Astrocyte (in vitro differentiated cells and primary cell): ENCODE results near the gene PDE9A. TPM values are rescaled to one million over a fixed set of nuclear protein-coding genes. Genes with fewer than 3 reads are reported as not detected.
"Not testable (repeated sequence)": the region's sequence is repeated elsewhere in the genome, so short reads cannot be mapped to it uniquely, and the experiment has no call there.

ENCODE experiments used
- DNase-seq: peaks from one replicate; pipeline ENCODE4 v3.0.0-alpha.2; 2010; ENCODE audit warnings: low read depth
- FAIRE-seq: peaks from 2 replicates; lab custom pipeline; 2011; peaks lifted over from hg19 to GRCh38; lab: Jason Lieb, UNC
- H2AFZ ChIP-seq: 2 replicates; pipeline ENCODE4 v1.6.0; 2012; ENCODE audit warnings: low read depth, low read length, inconsistent platforms
- H3K27ac ChIP-seq: 2 replicates; pipeline ENCODE4 v1.5.1; 2011; ENCODE audit warnings: low read depth, low read length, inconsistent platforms
- H3K27me3 ChIP-seq: 2 replicates; pipeline ENCODE4 v1.6.0; 2011; ENCODE audit warnings: low read length, inconsistent platforms; ENCODE audit not compliant: insufficient read depth
- H3K36me3 ChIP-seq: 2 replicates; pipeline ENCODE4 v1.5.1; 2011; ENCODE audit warnings: low read length, inconsistent platforms; ENCODE audit not compliant: insufficient read depth
- H3K4me1 ChIP-seq: 2 replicates; pipeline ENCODE4 v1.5.1; 2011; ENCODE audit warnings: low read length, inconsistent platforms; ENCODE audit not compliant: insufficient read depth
- H3K4me2 ChIP-seq: 2 replicates; pipeline ENCODE4 v1.6.0; 2012; ENCODE audit warnings: low read length, inconsistent platforms
- H3K4me3 ChIP-seq: 2 replicates; pipeline ENCODE4 v1.5.1; 2011; ENCODE audit warnings: low read depth, mild to moderate bottlenecking, low read length, inconsistent platforms; ENCODE audit not compliant: insufficient read depth
- H3K79me2 ChIP-seq: 2 replicates; pipeline ENCODE4 v1.6.0; 2012; ENCODE audit warnings: mild to moderate bottlenecking, low read length, inconsistent platforms; ENCODE audit not compliant: insufficient read depth
- H3K9ac ChIP-seq: 2 replicates; pipeline ENCODE4 v1.6.0; 2012; ENCODE audit warnings: mild to moderate bottlenecking, low read length, inconsistent platforms
- H3K9me3 ChIP-seq: 2 replicates; pipeline ENCODE4 v1.5.1; 2012; ENCODE audit warnings: low read depth, mild to moderate bottlenecking, low read length, inconsistent platforms; ENCODE audit not compliant: insufficient read depth
- H4K20me1 ChIP-seq: 2 replicates; pipeline ENCODE4 v1.6.0; 2012; ENCODE audit warnings: low read length, inconsistent platforms; ENCODE audit not compliant: insufficient read depth
- H3K27ac Mint-ChIP-seq: one replicate; pipeline ENCODE4 v1.8.0; 2021; ENCODE audit warnings: mild to moderate bottlenecking, mixed read lengths; ENCODE audit not compliant: unreplicated experiment
- H3K27me3 Mint-ChIP-seq: one replicate; pipeline ENCODE4 v1.8.0; 2021; ENCODE audit warnings: low read depth, mixed read lengths; ENCODE audit not compliant: unreplicated experiment
- H3K36me3 Mint-ChIP-seq: one replicate; pipeline ENCODE4 v1.8.0; 2021; ENCODE audit warnings: low read depth, mixed read lengths; ENCODE audit not compliant: unreplicated experiment
- H3K4me1 Mint-ChIP-seq: one replicate; pipeline ENCODE4 v1.8.0; 2021; ENCODE audit warnings: low read depth, mixed read lengths; ENCODE audit not compliant: unreplicated experiment
- H3K4me3 Mint-ChIP-seq: one replicate; pipeline ENCODE4 v1.8.0; 2021; ENCODE audit warnings: mild to moderate bottlenecking, moderate library complexity, mixed read lengths; ENCODE audit not compliant: unreplicated experiment
- H3K9me3 Mint-ChIP-seq: one replicate; pipeline ENCODE4 v1.8.0; 2021; ENCODE audit warnings: mild to moderate bottlenecking, mixed read lengths; ENCODE audit not compliant: unreplicated experiment
- EZH2 ChIP-seq: IDR thresholded peaks from 2 replicates; pipeline ENCODE4 v1.6.1; 2012; ENCODE audit warnings: mild to moderate bottlenecking, low read length, inconsistent platforms; ENCODE audit not compliant: insufficient read depth
- total RNA-seq: library from RNA; stranded (reverse); gene quantifications from 2 replicates; pipeline ENCODE4 v1.2.1, GENCODE V29; 2021
- TF ChIP-seq, protein P1 (sequence below): IDR thresholded peaks from 2 replicates; pipeline ENCODE4 v1.5.1; 2011; ENCODE audit warnings: low read depth, mild to moderate bottlenecking, inconsistent platforms, low read length, moderate library complexity; ENCODE audit not compliant: insufficient read depth

PDE9A gene
- total RNA-seq, 1 donor from 2014 or later: 7.8 TPM

DNA sequence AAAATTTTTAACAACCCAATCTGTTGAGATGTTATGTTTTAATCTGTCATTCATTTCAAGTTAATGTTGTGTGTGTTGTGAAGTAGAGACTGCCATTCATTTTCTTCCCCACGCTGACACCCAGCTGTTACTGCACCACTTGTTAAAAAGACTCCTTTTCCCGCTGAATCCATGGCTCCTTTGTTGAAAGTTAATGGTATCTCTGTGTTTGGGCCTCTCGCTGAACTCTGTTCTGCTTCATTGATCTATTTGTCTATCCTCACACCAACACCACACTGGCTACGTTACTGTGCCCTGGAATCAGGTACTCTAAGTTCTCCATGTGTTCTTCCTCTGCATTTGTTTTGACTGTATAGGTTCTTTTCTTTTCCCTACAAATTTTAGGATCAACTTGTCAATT, 58.2 kb downstream of the PDE9A start:
- Mint-ChIP-seq H3K27ac (no peak overlapping the region), H3K27me3 (peaks cover 15% of the 10 kb centered on the region), H3K4me1 (no peaks in the 10 kb centered on the region), H3K4me3 (no peak overlapping the region), H3K9me3 (peaks cover 3% of the 10 kb centered on the region), H3K36me3 (peaks cover 3% of the 10 kb centered on the region)
- H3K9ac ChIP-seq: no peak overlapping the region
- no peaks in the 10 kb centered on the region for H3K36me3 ChIP-seq
- no peak overlapping the region for H2AFZ ChIP-seq
- H3K9me3 ChIP-seq: no peaks in the 10 kb centered on the region
- FAIRE-seq (no peak), DNase-seq (no peak)
- H4K20me1 ChIP-seq: no peaks in the 10 kb centered on the region
- no peak overlapping the region for H3K4me2 ChIP-seq
- TF ChIP-seq, protein P1, sequence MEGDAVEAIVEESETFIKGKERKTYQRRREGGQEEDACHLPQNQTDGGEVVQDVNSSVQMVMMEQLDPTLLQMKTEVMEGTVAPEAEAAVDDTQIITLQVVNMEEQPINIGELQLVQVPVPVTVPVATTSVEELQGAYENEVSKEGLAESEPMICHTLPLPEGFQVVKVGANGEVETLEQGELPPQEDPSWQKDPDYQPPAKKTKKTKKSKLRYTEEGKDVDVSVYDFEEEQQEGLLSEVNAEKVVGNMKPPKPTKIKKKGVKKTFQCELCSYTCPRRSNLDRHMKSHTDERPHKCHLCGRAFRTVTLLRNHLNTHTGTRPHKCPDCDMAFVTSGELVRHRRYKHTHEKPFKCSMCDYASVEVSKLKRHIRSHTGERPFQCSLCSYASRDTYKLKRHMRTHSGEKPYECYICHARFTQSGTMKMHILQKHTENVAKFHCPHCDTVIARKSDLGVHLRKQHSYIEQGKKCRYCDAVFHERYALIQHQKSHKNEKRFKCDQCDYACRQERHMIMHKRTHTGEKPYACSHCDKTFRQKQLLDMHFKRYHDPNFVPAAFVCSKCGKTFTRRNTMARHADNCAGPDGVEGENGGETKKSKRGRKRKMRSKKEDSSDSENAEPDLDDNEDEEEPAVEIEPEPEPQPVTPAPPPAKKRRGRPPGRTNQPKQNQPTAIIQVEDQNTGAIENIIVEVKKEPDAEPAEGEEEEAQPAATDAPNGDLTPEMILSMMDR: no peak
- TF ChIP-seq EZH2: no peak
- no peaks in the 10 kb centered on the region for H3K4me1 ChIP-seq
- no peak overlapping the region for H3K4me3 ChIP-seq
- H3K27me3 ChIP-seq: peaks cover 16% of the 10 kb centered on the region
- H3K79me2 ChIP-seq: no peaks in the 10 kb centered on the region
- H3K27ac ChIP-seq: no peak overlapping the region

DNA sequence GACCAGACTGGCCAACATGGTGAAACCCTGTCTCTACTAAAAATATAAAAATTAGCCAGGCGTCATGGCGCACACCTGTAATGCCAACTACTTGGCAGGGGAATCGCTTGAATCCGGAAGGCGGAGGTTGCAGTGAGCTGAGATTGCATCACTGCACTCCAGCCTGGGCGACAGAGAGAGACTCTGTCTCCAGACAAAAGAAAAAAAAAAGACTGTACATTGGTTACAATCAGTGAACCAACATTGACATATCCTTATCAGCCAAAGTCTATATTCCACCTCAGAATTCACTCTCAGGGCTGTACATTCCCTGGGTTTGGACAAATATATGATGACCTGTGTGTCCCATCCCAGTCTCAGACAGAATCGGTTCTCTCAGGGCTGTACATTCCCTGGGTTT, 62.0 kb downstream of the PDE9A start:
- not testable (repeated sequence) for H3K27ac Mint-ChIP-seq

DNA sequence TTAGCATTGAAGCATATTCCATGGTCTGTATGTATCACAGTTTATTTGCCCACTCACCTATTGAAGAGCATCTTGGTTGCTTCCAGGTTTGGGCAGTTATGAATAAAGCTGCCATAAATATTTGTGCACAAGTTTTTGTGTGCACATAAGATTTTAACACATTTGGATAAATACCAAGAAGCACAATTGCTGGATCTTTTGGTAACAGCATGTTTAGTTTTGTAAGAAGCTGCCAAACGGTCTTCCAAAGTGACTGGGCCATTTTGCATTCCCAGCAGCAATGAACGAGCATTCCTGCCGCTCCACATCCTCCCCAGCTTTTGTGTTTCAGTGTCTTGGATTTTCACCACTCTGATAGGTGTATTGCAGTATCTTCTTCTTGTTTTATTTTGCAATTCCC, 62.7 kb downstream of the PDE9A start:
- TF ChIP-seq EZH2: no peak
- TF ChIP-seq, protein P1: no peak
- no peak overlapping the region for H3K27ac Mint-ChIP-seq
- H3K36me3 ChIP-seq: no peaks in the 10 kb centered on the region
- FAIRE-seq (no peak), DNase-seq (no peak)
- peaks cover 21% of the 10 kb centered on the region for H3K27me3 Mint-ChIP-seq
- H3K9ac ChIP-seq: no peak overlapping the region
- H3K27ac ChIP-seq: no peak overlapping the region
- no peaks in the 10 kb centered on the region for H3K36me3 Mint-ChIP-seq
- H3K9me3 ChIP-seq: no peaks in the 10 kb centered on the region
- no peaks in the 10 kb centered on the region for H3K79me2 ChIP-seq
- no peak overlapping the region for H3K4me2 ChIP-seq
- no peaks in the 10 kb centered on the region for H3K4me1 ChIP-seq
- H3K27me3 ChIP-seq: peaks cover 20% of the 10 kb centered on the region
- H3K4me3 ChIP-seq: no peak overlapping the region
- no peaks in the 10 kb centered on the region for H4K20me1 ChIP-seq
- H2AFZ ChIP-seq: no peak overlapping the region
- peaks cover 3% of the 10 kb centered on the region for H3K4me1 Mint-ChIP-seq
- H3K9me3 Mint-ChIP-seq: peaks cover 2% of the 10 kb centered on the region
- H3K4me3 Mint-ChIP-seq: no peak overlapping the region

More for the DNA sequence above, 62.0 kb downstream of the PDE9A start:
- H3K27me3 Mint-ChIP-seq: peaks cover 15% of the 10 kb centered on the region
- not testable (repeated sequence) for H4K20me1 ChIP-seq, DNase-seq, H3K4me3 Mint-ChIP-seq, H3K9me3 Mint-ChIP-seq, H3K79me2 ChIP-seq, H3K4me1 ChIP-seq, H3K36me3 Mint-ChIP-seq, H3K4me2 ChIP-seq, H3K36me3 ChIP-seq, H3K27ac ChIP-seq, H3K4me1 Mint-ChIP-seq, H3K9me3 ChIP-seq, H2AFZ ChIP-seq, FAIRE-seq, H3K9ac ChIP-seq, H3K4me3 ChIP-seq
- H3K27me3 ChIP-seq: peaks cover 17% of the 10 kb centered on the region

DNA sequence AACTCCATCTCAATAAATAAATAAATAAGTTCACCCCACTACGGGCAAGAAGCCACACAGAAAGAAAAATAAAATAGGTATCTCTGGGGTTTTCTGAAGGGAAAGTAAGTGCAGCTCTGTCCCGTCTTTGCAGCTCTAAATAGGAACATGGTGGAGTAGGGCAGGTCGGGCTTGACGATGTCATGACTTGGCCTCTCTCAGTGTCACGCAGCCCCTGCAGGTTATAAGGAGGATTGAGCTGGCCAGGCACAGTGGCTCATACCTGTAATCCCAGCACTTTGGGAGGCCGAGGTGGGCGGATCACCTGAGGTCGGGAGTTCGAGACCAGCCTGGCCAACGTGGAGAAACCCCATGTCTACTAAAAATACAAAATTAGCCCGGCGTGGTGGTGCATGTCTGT, 67.1 kb downstream of the PDE9A start:
- H3K27ac Mint-ChIP-seq, H3K36me3 Mint-ChIP-seq, H3K9me3 Mint-ChIP-seq: not testable (repeated sequence)

More for the DNA sequence above, 67.1 kb downstream of the PDE9A start:
- not testable (repeated sequence) for H3K4me3 Mint-ChIP-seq, H3K4me3 ChIP-seq, H4K20me1 ChIP-seq, H2AFZ ChIP-seq, FAIRE-seq, H3K9ac ChIP-seq, H3K36me3 ChIP-seq, H3K4me2 ChIP-seq, H3K79me2 ChIP-seq, H3K9me3 ChIP-seq, H3K27ac ChIP-seq, DNase-seq
- Histone ChIP-seq H3K4me1 (peaks cover 24% of the 10 kb centered on the region), H3K27me3 (peaks cover 32% of the 10 kb centered on the region)
- Mint-ChIP-seq H3K4me1 (peaks cover 28% of the 10 kb centered on the region), H3K27me3 (peaks cover 24% of the 10 kb centered on the region)
